GM21786 (cell line): ENCODE results near the gene KRT27.
"Not testable (repeated sequence)": the region's sequence is repeated elsewhere in the genome, so short reads cannot be mapped to it uniquely, and the experiment has no call there.

Experiments used
- ATAC-seq: cut with Tn5 transposase; IDR thresholded peaks from one replicate; pipeline ENCODE4 v1.9.1; 2021; ENCODE audit not compliant: unreplicated experiment

KRT27 gene

GRCh38 chr17:40760105-40761016 is 22.0 kb downstream of the KRT27 start:
- ATAC-seq = no peak

- ATAC-seq = no peak
Observed at GRCh38 chr17:40755231-40755630, 27.1 kb downstream of the KRT27 start, which contains the start of gene KRT25. TSS of gene KRT25 (minus strand) at chr17:40755331. CDS start at chr17:40755271, 60 bp downstream.

GRCh38 chr17:40753804-40754203 is 28.5 kb downstream of the KRT27 start:
- ATAC-seq = no peak

GRCh38 chr17:40751065-40751464 is 31.3 kb downstream of the KRT27 start:
- ATAC-seq = no peak

- no peak for ATAC-seq
Observed at GRCh38 chr17:40750391-40750790, 32.0 kb downstream of the KRT27 start.

GRCh38 chr17:40748666-40749065 is 33.7 kb downstream of the KRT27 start:
- not testable (repeated sequence) for ATAC-seq

GRCh38 chr17:40738553-40738952 is 43.8 kb downstream of the KRT27 start:
- no peak for ATAC-seq

GRCh38 chr17:40735016-40735415 is 47.3 kb downstream of the KRT27 start:
- no peak for ATAC-seq

- no peak for ATAC-seq
Observed at GRCh38 chr17:40734018-40734417, 48.3 kb downstream of the KRT27 start.

GRCh38 chr17:40730970-40731369 is 51.4 kb downstream of the KRT27 start:
- ATAC-seq = no peak

- ATAC-seq = no peak
Observed at GRCh38 chr17:40727447-40728231, 54.7 kb downstream of the KRT27 start.

GRCh38 chr17:40726919-40727318 is 55.4 kb downstream of the KRT27 start:
- no peak for ATAC-seq
